ENCODE measurements around the gene KRT81.
"Not testable (repeated sequence)": the region's sequence is repeated elsewhere in the genome, so short reads cannot be mapped to it uniquely, and the experiment has no call there.

The KRT81 gene

GRCh38 chr12:52253391-52254179 is 37.7 kb downstream of the KRT81 start:
- DNase-seq (ENCODE audit: low spot score), result no peak

- no peak for DNase-seq (ENCODE audit: low spot score)
These were observed 38.5 kb downstream of the KRT81 start for GRCh38 chr12:52252728-52253343.

GRCh38 chr12:52252175-52252615 is 39.1 kb downstream of the KRT81 start:
- not testable (repeated sequence) for DNase-seq (ENCODE audit: low spot score)

GRCh38 chr12:52251367-52252051 is 39.8 kb downstream of the KRT81 start:
- DNase-seq (ENCODE audit: low spot score), result no peak

GRCh38 chr12:52250048-52250990 is 41.0 kb downstream of the KRT81 start:
- no peak for DNase-seq (ENCODE audit: low spot score)

GRCh38 chr12:52249511-52250047 is 41.8 kb downstream of the KRT81 start:
- DNase-seq (ENCODE audit: low spot score), result no peak

GRCh38 chr12:52248541-52249461 is 42.5 kb downstream of the KRT81 start:
- no peak for DNase-seq (ENCODE audit: low spot score)

GRCh38 chr12:52247622-52248540 is 43.5 kb downstream of the KRT81 start:
- DNase-seq (ENCODE audit: low spot score), result no peak

- no peak for DNase-seq (ENCODE audit: low spot score)
These were observed 44.4 kb downstream of the KRT81 start for GRCh38 chr12:52246720-52247621.

- DNase-seq (ENCODE audit: low spot score), result no peak
These were observed 45.3 kb downstream of the KRT81 start for GRCh38 chr12:52245962-52246569.

- DNase-seq (ENCODE audit: low spot score), result no peak
These were observed 45.9 kb downstream of the KRT81 start for GRCh38 chr12:52245259-52245961.

- no peak for DNase-seq (ENCODE audit: low spot score)
These were observed 46.7 kb downstream of the KRT81 start for GRCh38 chr12:52244615-52244994.

- DNase-seq (ENCODE audit: low spot score), result no peak
These were observed 47.3 kb downstream of the KRT81 start for GRCh38 chr12:52243856-52244614.

GRCh38 chr12:52243259-52243855 is 48.0 kb downstream of the KRT81 start:
- DNase-seq (ENCODE audit: low spot score), result no peak

- DNase-seq (ENCODE audit: low spot score), result no peak
These were observed 48.7 kb downstream of the KRT81 start for GRCh38 chr12:52242442-52243258.
